Central memory CD8-positive, alpha-beta T cell (primary cell): ENCODE data around the gene CARMIL1.

Source experiments
- ATAC-seq: fragments of 150-1000 bp; cut with Tn5 transposase; replicated peaks from 2 replicates; pipeline ENCODE4 v1.10.0; 2022; ENCODE audit warnings: mild to moderate bottlenecking, moderate FRiP score, moderate number of reproducible peaks; ENCODE audit not compliant: poor library complexity, severe bottlenecking; ENCODE audit errors: extremely low read depth
- DNase-seq, 2 donors: peaks; one replicate each; pipeline ENCODE4 v3.0.0; 2021; ENCODE audit warnings: low spot score in 2 of 2
- H3K27ac Mint-ChIP-seq: one replicate; pipeline ENCODE4 v1.8.0; 2022; ENCODE audit warnings: low read depth, mild to moderate bottlenecking, moderate library complexity, mixed read lengths
- H3K27me3 Mint-ChIP-seq: one replicate; pipeline ENCODE4 v1.8.0; 2022; ENCODE audit warnings: mixed read lengths
- H3K36me3 Mint-ChIP-seq: one replicate; pipeline ENCODE4 v1.8.0; 2022; ENCODE audit warnings: mild to moderate bottlenecking, moderate library complexity, mixed read lengths; ENCODE audit not compliant: insufficient read depth
- H3K4me1 Mint-ChIP-seq: one replicate; pipeline ENCODE4 v1.8.0; 2022; ENCODE audit warnings: mixed read lengths
- H3K4me3 Mint-ChIP-seq: one replicate; pipeline ENCODE4 v1.8.0; 2022; ENCODE audit warnings: mild to moderate bottlenecking, moderate library complexity, mixed read lengths
- H3K9me3 Mint-ChIP-seq: one replicate; pipeline ENCODE4 v1.8.0; 2022; ENCODE audit warnings: mixed read lengths

Gene CARMIL1

GRCh38 chr6:25637960-25638434 lies 358.8 kb downstream of the CARMIL1 start:
- Mint-ChIP-seq H3K36me3 (no peaks in the 10 kb centered on the region), H3K9me3 (peaks cover 5% of the 10 kb centered on the region), H3K4me3 (no peak overlapping the region), H3K27me3 (peaks cover 87% of the 10 kb centered on the region), H3K4me1 (no peaks in the 10 kb centered on the region), H3K27ac (no peak overlapping the region)
- DNase-seq (no peak), ATAC-seq (no peak)

- H3K4me1 Mint-ChIP-seq: no peaks in the 10 kb centered on the region
- no peak overlapping the region for H3K4me3 Mint-ChIP-seq
- H3K36me3 Mint-ChIP-seq: no peaks in the 10 kb centered on the region
- no peak overlapping the region for H3K27ac Mint-ChIP-seq
- peaks cover 5% of the 10 kb centered on the region for H3K9me3 Mint-ChIP-seq
- H3K27me3 Mint-ChIP-seq: peaks cover 90% of the 10 kb centered on the region
- no peak for ATAC-seq
- DNase-seq: no peak
These were observed 360.5 kb downstream of the CARMIL1 start for GRCh38 chr6:25639653-25640052.

DNA sequence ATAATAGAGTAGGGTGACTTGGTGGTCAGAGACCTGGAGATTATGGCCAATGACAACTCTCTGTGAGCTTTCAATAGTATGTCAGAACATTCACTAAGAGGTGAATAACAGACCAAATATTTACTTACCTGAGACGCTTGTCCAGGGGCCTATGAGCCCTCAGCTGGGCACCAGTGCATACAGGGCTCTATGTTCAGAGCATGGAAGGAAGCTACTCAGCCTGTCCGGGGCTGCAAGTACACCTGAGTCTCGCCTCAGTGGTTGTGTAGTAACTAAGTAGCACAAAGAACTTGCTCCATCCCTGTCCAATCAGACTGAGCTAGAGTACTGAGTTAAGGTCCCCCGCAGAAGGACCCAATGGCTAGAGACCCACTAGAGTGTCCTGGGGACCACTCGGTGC lies 361.3 kb downstream of the CARMIL1 start:
- peaks cover 5% of the 10 kb centered on the region for H3K9me3 Mint-ChIP-seq
- H3K36me3 Mint-ChIP-seq: no peaks in the 10 kb centered on the region
- DNase-seq: no peak
- ATAC-seq: no peak
- H3K27ac Mint-ChIP-seq: no peak overlapping the region
- peaks cover 91% of the 10 kb centered on the region for H3K27me3 Mint-ChIP-seq
- H3K4me3 Mint-ChIP-seq: no peak overlapping the region
- no peaks in the 10 kb centered on the region for H3K4me1 Mint-ChIP-seq

DNA sequence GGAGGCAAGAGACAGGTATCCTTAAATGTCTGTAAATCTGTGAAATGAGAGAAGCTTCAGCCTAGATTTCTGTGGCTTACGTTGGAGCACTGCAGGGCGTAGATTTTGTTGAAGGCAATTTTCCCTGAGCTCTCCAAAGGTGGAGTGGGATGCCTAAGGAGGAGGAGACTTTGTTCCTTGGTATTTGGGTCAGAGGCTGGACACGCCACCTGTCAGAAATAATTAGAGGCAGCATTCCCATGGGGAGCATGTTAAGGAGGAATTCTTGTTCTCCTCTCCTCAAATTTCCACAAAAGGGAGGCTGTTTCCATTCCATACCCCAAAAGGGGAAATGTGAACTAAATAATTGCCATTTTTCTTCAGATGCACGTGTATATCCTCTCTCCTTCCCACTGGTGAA lies 361.7 kb downstream of the CARMIL1 start:
- Mint-ChIP-seq H3K27me3 (peaks cover 91% of the 10 kb centered on the region), H3K36me3 (no peaks in the 10 kb centered on the region), H3K9me3 (peaks cover 5% of the 10 kb centered on the region), H3K4me1 (no peaks in the 10 kb centered on the region), H3K4me3 (no peak overlapping the region), H3K27ac (no peak overlapping the region)
- no peak for ATAC-seq
- no peak for DNase-seq

GRCh38 chr6:25641377-25641776 lies 362.2 kb downstream of the CARMIL1 start:
- H3K27me3 Mint-ChIP-seq: peaks cover 91% of the 10 kb centered on the region
- no peak overlapping the region for H3K27ac Mint-ChIP-seq

GRCh38 chr6:25641940-25642666 lies 362.9 kb downstream of the CARMIL1 start:
- Mint-ChIP-seq H3K27me3 (peaks cover 92% of the 10 kb centered on the region), H3K27ac (no peak overlapping the region), H3K36me3 (no peaks in the 10 kb centered on the region), H3K4me3 (no peak overlapping the region), H3K9me3 (peaks cover 5% of the 10 kb centered on the region), H3K4me1 (no peaks in the 10 kb centered on the region)
- no peak for ATAC-seq
- no peak for DNase-seq

More at GRCh38 chr6:25641377-25641776, 362.2 kb downstream of the CARMIL1 start:
- DNase-seq (no peak), ATAC-seq (no peak)
- no peaks in the 10 kb centered on the region for H3K4me1 Mint-ChIP-seq
- H3K4me3 Mint-ChIP-seq: no peak overlapping the region
- peaks cover 5% of the 10 kb centered on the region for H3K9me3 Mint-ChIP-seq
- H3K36me3 Mint-ChIP-seq: no peaks in the 10 kb centered on the region

- H3K27me3 Mint-ChIP-seq: peaks cover 85% of the 10 kb centered on the region
- H3K4me1 Mint-ChIP-seq: no peaks in the 10 kb centered on the region
- DNase-seq (no peak), ATAC-seq (no peak)
- no peaks in the 10 kb centered on the region for H3K36me3 Mint-ChIP-seq
- no peak overlapping the region for H3K27ac Mint-ChIP-seq
- H3K9me3 Mint-ChIP-seq: peaks cover 5% of the 10 kb centered on the region
- H3K4me3 Mint-ChIP-seq: no peak overlapping the region
These were observed 363.6 kb downstream of the CARMIL1 start for GRCh38 chr6:25642667-25643328.

DNA sequence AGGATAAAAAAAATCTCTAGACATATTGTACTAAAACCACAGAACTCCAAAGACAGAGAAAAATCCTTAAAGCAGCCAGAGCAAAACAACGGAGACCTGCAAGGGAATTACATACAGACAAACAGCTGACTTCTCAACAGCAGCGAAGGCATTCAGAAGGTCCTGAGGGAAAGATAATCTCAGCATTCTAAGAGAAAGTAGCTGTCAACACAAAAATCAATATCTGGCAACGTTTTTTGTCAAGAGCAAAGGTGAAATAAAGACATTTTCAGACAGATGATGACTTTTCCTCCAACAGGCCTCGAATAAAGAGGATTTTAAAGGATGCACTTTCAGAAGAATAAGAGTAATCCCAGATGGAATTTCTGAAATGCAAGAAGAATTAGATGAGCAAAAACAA lies 366.7 kb downstream of the CARMIL1 start:
- H3K9me3 Mint-ChIP-seq: peaks cover 5% of the 10 kb centered on the region
- no peaks in the 10 kb centered on the region for H3K36me3 Mint-ChIP-seq
- H3K27me3 Mint-ChIP-seq: peaks cover 81% of the 10 kb centered on the region
- ATAC-seq: no peak
- no peak overlapping the region for H3K4me3 Mint-ChIP-seq
- H3K4me1 Mint-ChIP-seq: no peaks in the 10 kb centered on the region
- no peak overlapping the region for H3K27ac Mint-ChIP-seq
- no peak for DNase-seq

DNA sequence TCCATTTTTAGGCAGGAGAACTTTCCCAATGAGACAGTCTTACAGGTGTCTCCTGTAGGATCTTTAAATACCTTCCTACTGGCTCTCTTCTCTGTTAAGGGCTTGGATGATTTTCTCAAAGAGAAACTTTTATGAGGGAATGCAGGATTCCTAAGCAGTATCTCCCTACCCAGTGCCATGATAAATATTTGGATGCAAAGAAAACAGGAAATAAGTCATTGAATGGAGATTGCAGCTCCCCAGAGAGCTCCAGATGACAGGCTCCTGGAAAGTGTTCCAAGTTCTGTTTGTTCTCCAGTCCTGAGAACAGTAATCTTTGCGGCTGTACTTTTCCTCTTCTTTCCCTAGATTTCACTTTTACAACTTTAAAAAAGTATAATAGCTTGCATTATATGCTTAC lies 370.4 kb downstream of the CARMIL1 start:
- H3K36me3 Mint-ChIP-seq: no peaks in the 10 kb centered on the region
- H3K4me3 Mint-ChIP-seq: no peak overlapping the region
- no peaks in the 10 kb centered on the region for H3K9me3 Mint-ChIP-seq
- no peak for DNase-seq
- H3K27ac Mint-ChIP-seq: no peak overlapping the region
- no peak for ATAC-seq
- peaks cover 71% of the 10 kb centered on the region for H3K27me3 Mint-ChIP-seq
- H3K4me1 Mint-ChIP-seq: no peaks in the 10 kb centered on the region

DNA sequence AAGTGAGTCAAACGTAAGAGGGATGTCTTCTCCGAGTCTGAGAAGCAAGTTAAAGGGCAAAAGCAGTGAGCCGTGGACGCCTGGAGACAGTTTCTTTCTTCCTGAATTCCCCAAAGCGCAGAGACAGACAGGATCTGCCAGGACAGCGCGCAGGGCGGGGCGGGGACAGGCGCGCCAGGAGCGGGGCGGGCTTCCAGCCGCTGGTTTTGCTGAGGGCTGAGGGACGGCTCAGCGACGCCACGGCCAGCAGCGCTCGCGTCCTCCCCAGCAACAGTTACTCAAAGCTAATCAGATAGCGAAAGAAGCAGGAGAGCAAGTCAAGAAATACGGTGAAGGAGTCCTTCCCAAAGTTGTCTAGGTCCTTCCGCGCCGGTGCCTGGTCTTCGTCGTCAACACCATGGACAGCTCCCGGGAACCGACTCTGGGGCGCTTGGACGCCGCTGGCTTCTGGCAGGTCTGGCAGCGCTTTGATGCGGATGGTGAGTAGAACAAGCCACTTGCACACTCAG lies 372.9 kb downstream of the CARMIL1 start, which contains the start of gene SCGN:
Gene SCGN (plus strand): TSS at position 209 of the 509 bp plus-strand sequence. CDS start 189 bp downstream, at position 398.
- no peak for ATAC-seq
- Mint-ChIP-seq H3K9me3 (no peaks in the 10 kb centered on the region), H3K36me3 (no peaks in the 10 kb centered on the region), H3K4me3 (no peak within 1 kb of the TSS), H3K4me1 (no peaks in the 10 kb centered on the region), H3K27ac (no peak within 1 kb of the TSS), H3K27me3 (peaks cover 57% of the 10 kb centered on the region)
- no peak for DNase-seq

GRCh38 chr6:25655723-25656122 lies 376.5 kb downstream of the CARMIL1 start:
- Mint-ChIP-seq H3K27me3 (peaks cover 64% of the 10 kb centered on the region), H3K4me3 (no peak overlapping the region), H3K4me1 (no peaks in the 10 kb centered on the region), H3K27ac (no peak overlapping the region), H3K9me3 (no peaks in the 10 kb centered on the region), H3K36me3 (no peaks in the 10 kb centered on the region)
- DNase-seq: no peak
- ATAC-seq: no peak

DNA sequence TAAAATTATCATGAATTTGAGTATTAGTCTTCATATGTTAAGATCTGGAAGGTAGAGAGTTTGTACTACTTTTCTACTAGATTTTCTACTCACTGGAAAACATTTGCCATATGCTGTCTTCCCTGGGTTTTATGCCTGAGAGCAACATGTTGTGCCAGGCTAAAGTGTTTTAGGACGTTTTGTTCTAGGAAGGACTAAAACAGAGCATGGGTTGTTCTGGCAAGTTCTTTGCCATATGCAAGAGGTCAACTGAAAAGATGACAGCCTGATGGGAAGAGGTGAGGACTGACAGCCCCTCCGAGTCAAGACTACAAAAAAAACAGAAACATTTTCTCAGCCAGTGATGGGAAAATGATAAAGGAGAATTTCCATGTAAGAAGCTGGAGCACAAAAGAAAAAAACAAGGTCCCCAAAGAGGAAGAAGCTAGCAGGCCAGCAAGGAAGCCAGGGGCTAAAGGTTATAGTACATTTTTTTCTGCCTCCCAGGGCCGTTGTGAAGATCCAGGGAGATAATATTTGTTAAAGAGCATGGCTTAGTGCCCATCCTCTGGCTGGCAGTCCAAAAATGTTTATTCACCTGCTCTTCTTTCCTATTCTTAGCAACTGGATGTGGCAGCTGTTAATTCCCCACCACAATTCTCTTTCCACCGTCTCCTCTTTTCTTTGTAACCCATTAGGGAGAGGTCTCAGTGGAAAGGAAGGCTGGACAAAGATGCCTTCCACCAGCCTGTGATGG lies 380.6 kb downstream of the CARMIL1 start:
- H3K4me3 Mint-ChIP-seq: no peak overlapping the region
- no peaks in the 10 kb centered on the region for H3K4me1 Mint-ChIP-seq
- ATAC-seq: no peak
- H3K27me3 Mint-ChIP-seq: peaks cover 69% of the 10 kb centered on the region
- H3K27ac Mint-ChIP-seq: no peak overlapping the region
- H3K9me3 Mint-ChIP-seq: no peaks in the 10 kb centered on the region
- no peaks in the 10 kb centered on the region for H3K36me3 Mint-ChIP-seq
- DNase-seq: no peak
